Measurements from ENCODE around the gene ADORA2A.
"Not testable (repeated sequence)": the region's sequence is repeated elsewhere in the genome, so short reads cannot be mapped to it uniquely, and the experiment has no call there.

The ADORA2A gene

DNA sequence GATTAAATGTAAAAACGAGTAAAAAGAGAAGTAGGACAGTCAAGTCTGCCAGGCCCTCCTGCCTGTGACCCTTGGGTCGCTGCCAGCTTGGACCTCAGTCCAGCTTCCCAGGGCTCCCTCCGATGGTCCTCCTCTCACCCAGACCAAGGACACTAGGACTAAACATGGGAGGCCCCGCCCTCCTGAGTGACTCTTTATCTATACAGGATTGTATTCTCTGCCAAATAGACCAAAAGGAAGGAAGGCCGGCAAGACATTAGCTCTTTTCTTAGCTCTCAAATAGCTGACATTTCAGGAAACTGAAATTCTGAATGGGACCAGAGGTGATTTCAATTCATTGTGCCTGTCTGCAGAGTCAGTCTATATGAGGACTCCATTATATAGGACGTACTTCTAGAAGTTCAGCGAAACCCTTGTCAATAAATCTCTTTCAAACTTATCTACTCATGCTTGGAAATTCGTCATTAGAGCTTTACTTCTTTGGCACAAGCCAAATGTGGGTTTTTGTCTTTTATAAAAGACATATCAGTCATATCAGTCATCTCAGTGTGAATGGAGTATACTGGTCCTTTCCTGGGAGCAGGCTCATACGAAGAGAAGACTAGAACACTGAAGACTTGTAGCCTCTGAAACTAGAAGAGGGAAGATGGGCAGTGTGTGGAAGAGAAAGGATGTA is 28.5 kb downstream of the ADORA2A start:
- no peak for DNase-seq

DNA sequence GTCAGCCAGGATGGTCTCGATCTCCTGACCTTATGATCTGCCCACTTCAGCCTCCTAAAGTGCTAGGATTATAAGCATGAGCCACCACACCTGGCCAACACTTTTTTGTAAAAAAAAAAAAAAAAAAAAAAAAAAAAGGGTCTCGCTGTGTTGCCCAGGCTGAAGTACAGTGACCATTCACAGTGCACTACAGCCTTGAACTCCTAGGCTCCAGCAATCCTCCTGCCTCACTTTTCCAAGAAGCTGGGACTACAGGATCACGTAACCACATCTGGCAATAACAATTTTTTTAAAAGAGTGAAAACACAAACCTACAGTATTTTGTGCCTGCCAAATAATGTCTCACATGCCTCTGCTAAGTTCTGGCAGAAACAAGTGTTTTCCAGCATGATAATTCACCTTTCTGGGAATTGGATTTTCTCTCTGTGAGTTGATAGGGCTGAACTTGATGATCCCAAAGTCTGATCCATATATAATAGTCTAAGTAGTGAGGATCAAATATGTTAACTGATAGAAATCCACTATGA is 30.6 kb downstream of the ADORA2A start:
- no peak for DNase-seq

DNA sequence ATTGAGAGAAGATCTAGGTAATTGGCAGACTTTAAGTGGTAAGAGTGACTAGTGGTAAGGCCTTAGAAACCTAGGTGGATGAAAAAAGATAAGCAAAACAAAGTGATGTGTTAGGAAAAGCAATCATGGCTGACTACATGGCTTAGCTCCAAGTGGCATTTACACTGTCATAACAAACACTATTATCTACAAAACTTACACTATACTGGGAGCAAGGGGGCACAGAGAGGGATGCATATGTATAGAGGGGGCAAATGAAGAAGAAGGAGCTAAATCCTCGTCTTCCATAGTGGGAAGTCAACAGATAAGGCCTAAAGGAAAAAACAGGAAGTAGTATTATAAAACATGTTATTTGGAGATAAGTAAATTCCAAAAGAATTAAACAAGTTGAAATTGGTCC is 32.5 kb downstream of the ADORA2A start:
- DNase-seq: no peak

DNA sequence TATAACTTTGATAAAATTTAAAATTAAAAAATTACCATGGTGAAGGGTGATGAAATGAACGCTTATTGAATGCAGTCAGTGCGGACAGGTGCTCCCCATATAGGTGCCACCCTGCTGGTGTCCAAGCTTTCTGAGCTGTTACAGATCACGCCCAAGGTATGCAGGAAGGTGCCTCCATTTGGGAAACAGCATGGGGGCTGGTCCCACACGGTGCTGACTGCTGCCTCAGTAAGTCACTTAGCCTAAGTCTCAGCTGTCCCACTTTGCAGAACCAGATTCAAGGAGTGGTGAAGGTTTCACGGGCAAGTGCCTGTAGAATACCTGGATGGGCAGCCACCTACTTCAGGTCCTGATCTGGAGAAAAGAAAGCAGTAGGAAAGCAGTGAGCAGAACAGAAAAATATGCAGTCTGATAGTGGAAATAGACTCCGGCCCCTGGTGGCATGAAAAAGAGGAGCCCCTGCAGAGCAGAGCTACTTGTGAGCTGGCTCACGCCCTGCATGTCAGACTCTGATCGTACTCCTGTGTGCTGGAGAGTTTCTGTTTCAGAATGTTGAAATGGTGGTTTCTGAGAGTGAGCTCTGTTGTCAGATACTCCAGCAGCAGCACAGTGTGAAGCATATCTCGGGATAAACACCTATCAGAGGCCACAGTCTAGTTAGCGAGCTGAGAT is 33.2 kb downstream of the ADORA2A start:
- no peak for DNase-seq

DNA sequence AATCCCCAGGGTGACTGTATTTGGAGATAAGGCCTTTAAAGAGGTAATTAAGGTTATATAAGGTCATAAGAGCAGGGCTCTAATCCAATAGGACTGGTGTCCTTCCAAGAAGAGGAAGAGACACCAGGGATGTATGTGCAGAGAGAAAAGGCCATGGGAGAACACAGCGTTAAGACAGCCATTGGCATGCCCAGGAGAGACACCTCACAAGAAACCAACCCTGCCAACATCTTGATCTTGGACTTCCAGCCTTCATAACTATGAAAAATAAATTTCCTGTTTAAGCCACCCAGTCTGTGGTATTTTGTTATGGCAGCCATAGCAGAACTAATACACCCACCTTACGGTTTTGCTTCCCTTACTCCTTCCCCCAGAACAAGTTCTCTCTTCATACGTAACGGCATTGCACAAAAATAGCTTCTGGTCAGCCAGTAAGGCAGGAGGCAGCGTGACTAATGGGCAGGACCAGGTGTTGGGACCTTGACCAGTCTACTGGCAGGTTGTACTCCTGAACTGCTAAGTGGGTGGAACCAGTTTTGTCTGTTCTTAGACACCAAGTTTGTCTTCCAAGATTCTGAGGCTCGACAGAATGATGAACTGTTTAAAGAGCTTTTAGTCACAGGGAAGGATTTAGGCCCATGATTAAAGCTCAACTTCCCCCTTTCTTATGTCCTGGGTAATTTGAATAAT is 35.8 kb downstream of the ADORA2A start:
- DNase-seq: no peak

DNA sequence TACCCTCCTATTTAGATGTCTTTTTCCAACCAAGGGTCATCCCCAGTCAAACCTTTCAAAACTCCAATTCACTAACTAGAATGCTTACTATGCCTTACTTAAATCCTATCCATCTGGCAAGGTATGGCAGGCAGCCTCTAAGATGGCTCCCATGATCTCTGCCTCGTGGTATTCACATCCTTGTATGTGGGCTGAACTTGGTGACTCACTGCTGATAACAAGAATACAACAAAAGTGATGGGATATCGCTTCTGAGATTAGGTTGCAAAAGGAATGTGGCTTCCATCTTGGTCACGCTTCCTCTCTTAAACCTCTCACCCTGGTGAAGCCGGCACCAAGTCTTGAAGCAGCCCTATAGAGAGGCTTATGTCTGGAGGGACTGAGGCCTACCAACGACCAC is 38.2 kb downstream of the ADORA2A start:
- no peak for DNase-seq

DNA sequence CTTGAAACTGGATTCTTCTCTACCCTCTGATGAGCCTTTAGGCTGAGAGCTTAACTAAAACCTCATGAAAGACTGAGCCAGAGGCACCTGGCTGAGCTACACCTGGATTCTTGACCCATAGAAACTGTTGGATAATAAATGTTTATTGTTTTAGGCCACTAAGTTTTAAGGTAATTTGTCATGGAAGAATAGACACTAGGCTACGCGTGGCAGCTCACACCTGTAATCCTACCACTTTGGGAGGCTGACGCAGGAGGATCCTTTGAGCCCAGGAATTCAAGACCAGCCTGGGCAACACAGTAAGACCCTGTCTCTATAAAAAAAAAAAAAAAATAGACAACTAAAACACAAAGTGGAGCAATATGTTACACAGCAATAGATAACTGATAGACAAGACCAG is 38.6 kb downstream of the ADORA2A start:
- no peak for DNase-seq

DNA sequence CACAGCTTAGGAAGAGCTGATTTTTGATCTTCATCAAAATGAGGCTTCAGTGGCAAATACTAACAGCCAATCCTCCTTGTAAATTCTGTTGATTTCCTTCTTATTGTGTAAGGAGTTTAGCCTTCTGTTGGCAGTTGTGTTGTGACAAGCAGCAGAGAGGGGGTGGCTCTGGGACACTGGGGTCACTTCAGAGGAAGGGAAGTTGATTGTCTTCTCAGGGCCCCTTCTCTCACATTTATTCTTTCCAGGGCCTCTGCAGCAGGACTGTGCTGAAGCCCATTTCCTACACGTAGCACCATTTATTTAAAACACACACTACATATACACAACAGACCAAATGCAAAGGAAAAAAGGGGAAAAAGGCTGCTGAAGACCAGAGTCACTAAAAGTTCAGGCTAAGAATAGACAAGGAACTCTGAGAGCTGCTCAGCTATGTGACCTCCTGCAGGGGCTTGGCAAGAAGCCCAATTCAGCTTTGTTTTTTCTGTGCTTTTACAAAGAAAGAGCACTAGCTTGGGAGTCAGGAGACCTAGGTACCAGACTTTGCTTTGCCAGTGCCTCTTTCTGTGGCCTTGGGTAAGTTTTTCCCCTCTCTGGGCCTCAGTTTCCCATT is 39.4 kb downstream of the ADORA2A start:
- no peak for DNase-seq

DNA sequence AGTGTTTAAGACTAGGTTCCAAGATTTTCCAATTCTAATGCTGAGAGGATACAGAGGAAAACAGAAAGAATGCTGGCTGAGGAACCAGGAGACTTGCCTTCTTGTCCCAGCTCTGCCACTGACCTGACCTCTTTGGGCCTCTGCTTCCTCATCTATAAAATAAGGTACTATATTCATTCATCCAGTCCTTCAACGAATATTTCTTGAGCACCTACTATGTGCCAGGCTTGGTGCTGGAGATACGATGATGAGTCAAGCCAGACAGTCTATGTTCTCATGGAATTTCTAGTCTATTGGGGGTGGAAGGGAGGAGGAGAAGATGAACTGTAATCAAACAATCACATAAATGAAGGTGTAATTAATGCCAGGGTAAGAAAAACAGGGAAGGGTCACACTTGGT is 39.9 kb downstream of the ADORA2A start:
- DNase-seq: no peak

DNA sequence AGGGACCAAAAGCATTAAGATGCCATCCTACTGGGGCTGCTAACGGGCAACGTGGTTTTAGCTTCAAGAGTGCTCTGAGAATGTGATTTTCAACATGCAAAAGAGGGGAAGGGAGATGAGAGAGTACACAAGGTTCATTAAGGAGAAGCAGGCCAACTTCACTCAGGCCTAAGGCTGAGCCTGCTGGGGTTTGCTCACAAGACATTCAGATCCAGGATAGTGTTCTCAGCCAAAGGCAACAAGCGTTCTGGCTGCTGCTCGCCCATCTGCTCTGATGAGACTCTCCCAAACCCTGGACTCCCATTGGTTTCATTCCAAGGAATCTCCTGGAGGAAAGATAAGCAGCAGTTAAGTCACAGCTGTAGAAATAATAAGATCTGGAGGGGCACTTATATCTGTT is 44.2 kb downstream of the ADORA2A start:
- DNase-seq: no peak

DNA sequence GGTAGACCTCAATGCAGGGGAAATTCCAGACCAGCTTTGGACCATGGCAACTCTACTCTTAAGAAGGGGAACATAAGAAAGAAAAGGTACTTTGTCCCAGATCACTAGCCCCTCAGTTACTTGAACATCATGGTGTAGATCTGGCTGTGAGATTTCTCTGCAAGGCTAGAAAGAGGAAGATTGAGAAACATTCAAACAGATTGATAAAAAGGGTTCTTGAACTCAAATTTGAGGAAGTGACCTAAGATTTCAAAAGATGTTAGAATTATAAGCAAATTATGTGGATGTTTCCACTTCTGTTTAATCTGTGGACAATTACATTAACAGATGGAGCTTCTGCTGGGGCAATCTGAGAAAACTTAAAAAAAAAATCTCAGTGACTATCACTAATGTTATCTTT is 45.9 kb downstream of the ADORA2A start:
- no peak for DNase-seq

DNA sequence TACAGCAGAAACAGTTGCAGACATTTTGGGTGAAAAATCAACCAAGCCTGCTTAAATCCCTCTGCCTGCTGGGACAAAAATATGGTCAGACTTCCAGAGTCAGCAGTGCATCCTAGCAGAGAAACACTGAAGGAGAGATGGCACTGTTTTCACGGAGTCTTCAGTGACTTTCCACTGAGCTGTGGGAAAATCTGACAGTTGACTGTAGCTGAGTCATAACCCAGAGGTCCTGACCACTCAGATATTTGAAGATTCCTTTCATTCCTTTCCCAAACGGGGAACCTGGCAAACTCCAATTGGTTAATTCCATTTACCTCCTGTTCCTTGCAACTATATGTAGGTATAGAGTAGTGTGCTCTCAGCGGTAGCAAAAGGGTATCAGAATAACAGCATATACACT is 46.8 kb downstream of the ADORA2A start:
- no peak for DNase-seq

DNA sequence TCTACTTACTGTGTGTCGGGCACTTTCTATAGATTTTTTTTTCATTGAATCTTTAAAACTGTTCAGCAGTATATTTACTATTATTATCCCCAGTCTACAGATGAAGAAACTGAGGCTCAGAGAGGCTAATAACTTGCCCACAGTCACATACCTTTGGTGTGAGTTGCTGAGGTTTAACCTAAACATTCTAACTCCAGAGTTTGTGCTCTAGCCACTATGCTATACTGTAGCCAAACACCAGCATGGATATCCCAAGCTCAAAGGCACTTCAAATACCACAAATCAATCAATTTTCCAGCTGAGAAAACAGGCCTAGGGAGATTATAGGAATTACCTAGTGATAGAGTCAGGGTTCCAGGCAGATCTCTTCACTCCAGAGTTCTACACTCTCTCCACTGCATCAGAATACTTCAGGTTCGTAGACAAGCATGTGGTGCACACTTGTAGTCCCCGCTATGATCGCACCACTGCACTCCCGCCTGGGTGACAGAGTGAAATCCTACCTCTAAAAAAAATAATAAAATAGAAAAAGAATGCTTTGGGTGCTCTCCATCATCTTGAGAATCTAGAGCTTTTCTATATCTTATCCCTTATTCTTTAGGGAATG is 47.4 kb downstream of the ADORA2A start:
- no peak for DNase-seq

DNA sequence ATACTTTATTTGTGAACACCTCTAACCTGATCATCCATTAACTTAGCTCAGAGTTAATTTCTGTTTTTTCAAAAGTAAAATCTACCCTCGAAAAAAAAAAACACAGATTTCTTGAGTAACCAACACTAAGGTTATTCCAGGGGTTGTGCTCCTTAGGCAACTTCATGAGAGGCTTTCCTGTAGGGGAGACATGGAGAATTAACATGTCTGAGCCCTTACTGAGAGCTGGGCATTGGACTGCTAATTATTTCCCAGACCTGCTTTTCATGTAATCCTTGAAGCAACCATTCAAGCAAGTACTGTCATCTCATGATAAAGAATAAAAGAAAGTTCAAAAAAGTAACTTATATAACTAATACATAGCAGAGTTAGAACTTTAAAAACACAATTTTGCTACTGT is 54.2 kb downstream of the ADORA2A start:
- DNase-seq: no peak

DNA sequence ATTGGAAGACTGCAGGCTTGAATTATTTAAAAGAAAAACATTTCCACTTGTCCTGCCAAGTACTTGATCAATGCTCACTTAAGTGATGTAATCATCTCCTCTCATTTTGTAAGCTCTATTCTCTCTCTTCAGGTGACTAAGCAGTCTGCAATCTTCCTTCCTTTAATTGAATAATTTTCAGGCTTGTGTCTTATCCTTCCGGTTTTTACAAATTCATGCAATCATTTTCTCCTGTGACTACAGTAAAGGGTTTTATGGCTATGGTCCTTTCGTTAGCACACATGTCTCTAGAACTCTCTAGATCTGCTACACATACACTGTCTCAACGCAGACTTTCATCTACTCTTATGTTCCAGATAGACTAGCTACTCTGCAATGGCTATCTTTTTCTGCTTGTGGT is 55.2 kb downstream of the ADORA2A start:
- DNase-seq: no peak

DNA sequence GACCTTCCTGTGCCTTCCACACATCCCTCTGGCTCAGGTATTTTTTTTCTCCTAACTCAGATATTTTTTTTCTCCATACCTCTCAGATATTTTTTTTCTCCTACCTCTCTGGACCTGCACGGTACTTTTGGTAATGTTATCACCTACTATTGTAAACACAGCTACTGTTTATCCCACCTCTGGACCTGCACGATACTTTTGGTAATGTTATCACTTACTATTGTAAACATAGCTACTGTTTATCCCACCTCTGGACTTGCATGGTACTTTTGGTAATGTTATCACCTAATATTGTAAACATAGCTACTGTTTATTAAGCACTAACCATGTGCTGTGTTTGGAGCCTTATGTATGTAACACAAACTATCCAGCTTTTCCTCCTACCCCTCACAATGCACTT is 55.6 kb downstream of the ADORA2A start:
- DNase-seq: no peak

DNA sequence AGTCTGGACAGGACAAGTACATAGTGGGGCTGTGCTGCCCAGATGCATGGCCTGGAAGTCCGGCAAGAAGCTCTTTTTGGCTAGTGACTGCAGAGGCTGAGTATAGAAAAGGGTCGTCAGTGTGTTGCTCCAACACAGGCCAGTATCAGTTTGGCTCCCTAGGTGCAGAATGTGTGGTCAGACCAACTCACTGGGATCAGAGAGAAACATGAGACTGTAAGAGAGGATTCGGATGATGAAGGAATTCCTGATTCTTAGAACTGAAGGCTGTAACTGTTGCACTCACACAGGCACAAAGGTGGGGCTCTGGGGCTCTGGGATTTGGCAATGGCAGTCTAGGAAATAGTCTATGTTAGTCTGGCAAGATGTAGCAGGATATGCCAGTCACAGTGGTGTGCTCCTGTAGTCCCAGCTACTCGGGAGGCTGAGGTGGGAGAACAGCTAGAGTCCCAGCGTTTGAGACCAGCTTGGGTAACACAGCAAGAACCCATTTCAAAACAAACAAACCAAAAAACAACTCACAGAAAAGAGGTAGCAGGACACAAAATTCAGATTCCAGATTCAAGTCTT is 56.7 kb downstream of the ADORA2A start:
- no peak for DNase-seq

DNA sequence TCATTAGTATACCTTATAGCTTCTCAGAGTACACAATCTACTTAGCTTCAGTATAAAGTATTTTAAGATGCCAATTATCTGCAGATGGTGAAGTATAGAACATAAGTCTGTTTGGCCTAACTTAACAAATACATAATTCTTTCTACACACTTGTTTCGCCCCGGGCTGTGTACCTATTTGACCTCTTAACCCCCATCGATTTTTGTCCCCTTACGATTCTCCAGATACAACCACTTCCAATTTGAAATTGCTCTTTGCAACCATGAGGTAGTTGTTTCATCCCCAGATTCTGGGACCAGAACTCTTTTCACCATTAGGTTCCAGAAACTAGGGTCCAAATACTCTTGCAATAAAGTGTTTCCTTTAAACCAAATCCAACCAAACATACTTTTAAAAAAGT is 57.8 kb downstream of the ADORA2A start:
- no peak for DNase-seq

DNA sequence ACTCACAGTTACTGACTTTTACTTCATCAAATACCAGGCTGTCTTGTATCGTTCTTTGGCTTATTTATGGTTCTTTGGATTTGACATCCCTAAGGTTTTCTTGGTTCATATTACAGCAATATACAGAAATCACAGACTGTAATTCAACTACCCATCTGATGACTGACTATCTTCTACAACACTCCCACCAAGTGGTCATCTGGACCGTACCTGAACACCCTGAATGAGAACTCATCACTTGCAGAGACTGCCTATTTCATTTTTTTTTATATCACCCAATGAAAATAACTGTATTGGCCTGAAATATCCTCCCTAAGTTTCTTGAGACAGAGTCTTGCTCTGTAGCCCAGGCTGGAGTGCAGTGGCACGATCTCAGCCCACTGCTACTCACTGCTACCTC is 58.2 kb downstream of the ADORA2A start:
- DNase-seq: no peak

DNA sequence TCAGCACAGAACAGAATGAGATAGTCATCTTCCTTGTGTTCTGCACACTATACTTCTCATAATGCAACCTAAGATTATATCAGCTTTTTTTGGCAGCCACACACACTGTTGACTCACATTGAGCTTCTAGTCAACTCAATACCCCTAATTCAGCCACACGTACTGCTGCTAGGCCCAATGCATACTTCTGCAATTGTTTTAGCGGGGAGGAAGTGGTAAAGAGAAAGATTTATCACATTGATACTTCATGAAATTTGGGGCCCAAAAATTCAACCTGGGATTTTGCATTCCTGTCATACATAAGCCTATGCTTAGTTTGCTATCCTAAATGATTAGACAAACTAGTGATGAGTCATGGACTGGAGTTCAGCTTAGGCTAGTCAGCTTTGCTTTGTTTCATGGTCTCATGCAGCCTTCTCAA is 59.1 kb downstream of the ADORA2A start:
- DNase-seq: no peak

DNA sequence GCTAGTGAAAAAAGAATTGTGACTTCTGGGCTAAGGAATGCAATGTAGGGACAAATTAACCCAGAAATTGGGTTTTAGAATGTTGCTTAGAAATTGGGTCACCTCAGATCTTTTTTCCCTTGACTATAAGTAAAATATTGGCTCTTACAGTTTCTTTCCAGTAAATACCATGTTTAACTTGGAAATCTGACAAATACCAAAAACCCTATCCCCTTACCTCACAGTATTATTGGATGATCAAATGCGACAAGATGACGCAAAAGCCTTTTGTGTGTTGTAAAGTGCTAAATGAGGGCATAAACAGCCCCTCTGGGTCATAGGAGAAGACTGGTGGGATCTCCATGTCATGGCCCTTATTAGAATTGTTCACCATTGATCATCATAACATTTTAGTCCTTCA is 61.6 kb downstream of the ADORA2A start:
- no peak for DNase-seq

DNA sequence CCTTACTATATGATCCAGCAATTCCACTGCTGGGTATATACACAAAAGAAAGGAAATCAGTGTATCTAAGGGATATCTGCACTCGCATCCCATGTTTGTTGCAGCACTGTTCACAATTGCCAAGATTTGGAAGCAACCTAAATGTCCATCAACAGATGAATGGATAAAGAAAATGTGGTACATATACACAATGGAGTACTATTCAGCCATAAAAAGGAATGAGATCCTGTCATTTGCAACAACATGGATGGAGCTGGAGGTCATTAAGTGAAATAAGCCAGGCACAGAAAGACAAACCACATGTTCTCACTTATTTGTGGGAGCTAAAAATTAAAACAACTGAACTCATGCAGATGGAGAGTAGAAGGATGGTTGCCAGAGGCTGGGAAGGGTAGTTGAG is 62.0 kb downstream of the ADORA2A start:
- DNase-seq: not testable (repeated sequence)
